SW 1271 (cell line): Measurements from ENCODE around the gene ARHGDIA.

Experiments
- DNase-seq, 2 experiments: peaks; one replicate each; lab custom pipeline; 2025; lab: John Stamatoyannopoulos, UW

ARHGDIA gene

DNA sequence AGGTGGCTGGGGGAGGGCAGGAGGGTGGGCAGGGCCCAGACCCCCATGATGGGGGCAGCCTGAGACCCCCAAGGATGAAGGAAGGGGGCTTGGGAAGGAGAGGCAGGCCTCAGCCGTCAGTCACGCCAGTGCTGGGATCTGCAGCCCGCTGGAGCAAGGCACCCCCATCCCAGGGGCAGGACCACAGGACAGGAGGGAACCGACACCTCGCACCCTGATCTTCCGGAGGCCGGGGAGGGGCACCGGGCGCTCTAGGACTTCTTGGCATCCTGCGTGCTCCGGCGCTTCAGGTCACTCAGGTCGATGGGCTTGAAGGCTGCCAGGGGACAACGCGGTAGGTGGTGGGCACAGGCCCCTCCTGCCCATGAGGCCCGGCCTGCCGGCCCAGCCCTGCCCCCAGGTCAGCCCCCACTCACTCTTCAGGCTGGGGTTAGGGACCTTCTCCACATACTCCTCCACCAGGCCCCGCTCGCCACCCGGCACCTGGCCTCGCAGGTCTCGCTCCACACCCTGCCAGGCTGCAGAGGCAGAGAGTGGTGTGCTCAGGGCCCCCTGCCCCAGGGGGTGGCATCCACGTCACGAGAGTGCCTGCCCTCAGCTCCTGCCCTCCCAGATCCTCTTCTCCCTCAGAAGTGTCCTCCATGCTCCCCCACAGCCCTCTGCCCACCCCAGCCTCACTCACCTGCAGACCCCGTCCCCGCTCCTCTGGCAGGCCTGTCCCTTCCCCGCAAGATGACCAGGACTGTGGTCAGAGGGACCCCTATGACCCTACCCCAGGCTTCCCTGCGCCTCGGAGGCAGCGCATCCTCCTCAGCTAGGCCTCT is 47.9 kb downstream of the ARHGDIA start:
- no peak for DNase-seq

DNA sequence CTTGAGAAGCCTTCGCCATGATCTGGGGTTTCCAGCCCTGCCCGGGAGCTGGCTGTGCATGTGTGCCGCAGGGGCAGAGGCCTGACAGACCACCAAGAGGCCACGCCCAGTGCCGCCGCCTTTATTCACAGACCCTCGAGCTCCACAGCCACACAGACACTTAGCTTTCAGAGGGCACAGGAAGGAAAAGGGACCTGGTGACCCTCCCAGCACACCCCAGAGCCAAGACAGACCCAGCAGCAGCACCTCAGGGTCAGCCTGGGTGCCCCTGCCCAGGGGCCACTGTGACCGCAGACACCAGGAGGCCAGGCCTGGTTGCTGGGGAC is 48.9 kb downstream of the ARHGDIA start:
- DNase-seq = no peak

DNA sequence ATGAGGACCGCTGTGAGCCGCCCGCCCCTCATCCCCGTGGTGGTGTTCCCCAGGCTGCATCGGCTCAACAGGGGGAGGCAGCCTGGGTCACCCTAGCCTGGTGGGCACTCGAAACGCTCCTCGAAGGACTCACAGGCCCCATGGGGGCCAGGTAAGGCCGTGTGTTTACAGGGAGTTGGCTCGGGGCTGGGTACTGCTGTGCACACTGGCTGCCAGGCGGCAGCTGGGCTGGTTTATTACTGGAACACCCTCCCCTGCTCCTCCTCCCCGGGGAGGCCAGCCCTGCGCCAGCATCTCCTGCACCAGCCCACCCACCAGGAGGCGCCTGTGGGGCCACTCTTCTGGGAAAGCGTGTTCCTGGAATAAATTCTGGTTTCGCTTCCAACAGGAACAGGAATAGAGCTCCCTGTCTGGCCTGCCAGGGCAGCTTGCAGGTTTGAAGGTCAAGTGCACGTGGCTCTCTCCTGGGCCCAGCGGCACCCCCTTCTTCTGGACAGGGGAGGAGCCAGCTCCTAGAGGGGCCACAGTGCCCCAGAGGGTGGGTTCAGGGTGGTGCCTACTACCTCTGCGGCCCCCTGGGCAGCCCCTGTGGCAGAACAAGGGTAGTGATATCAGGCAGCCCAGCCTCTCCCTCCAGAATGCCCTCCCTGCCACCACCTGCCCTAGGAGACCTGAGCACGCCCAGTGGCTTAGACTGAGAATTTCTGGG is 49.4 kb downstream of the ARHGDIA start:
- DNase-seq = peak in 1 of 2 experiments; percentile 17

DNA sequence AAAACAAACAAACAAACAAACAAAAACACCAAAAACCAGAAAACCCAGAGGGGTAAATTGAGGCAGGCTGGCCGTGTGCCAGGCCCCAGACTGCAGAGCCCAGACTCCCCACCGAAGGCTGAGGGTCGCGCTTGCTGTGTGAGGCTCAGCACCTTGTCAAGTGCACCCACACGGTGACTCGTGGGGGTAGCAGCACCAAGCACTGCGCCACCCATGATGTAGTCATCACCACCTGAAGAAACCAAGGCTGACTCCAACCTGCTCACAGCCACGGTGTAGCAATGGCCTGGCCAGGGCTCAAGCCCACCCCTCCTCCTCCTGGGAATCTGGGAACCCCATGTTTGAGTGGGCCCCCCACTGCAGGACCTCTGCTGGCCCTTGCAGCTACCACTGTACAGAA is 50.0 kb downstream of the ARHGDIA start:
- DNase-seq = no peak

DNA sequence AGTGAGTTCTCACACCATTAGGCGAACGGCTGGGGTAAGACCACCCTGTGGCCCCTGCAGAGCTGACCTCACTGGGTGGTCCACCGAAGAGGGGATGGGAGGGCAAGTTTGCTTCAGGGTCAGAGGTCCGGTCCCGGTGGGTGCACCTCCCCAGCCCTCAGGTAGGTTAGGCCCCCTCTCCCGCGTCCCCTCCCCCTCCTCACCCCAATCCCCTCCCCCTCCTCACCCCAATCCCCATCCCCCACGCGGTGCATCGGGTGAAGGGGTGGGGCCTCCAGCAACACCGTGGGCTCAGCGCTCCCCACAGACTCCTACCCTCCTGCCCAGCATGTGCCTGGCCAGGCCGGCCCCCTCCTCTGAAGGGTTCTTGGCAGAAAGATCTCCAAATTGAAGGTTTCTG is 51.4 kb downstream of the ARHGDIA start:
- no peak for DNase-seq

DNA sequence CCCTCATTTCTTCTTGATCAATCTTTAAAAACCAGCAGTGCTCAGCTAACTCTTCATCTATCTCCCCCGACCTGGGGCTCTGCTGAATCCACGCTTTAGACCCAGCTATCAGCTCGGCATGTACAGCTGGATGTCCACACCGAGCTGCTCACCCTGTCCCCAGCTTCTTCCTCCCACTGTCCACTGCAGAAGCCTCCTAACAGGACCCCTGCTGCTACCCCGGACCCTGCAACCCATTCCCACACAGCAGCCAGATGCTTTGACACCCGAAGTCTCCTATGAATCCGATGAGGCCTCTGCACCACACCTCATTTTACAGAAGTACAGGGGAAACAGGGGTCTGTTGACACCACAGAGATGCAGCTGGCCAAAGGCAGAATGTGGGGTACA is 53.4 kb downstream of the ARHGDIA start:
- DNase-seq = no peak
